Duodenal mucosa (tissue), 2 donors: ENCODE results near the gene SLC7A14.

Source experiments
- H3K27ac ChIP-seq: one replicate; pipeline ENCODE4 v1.7.0; 2013; ENCODE audit warnings: low read depth, low read length
- H3K27me3 ChIP-seq, 2 donors: one replicate each; pipeline ENCODE4 v1.7.0; 2013; ENCODE audit warnings: low read length in 2 of 2, control low read depth in 1 of 2; ENCODE audit not compliant: insufficient read depth in 2 of 2, control insufficient read depth in 1 of 2
- H3K36me3 ChIP-seq, 2 donors: one replicate each; pipeline ENCODE4 v1.7.0; 2013; ENCODE audit warnings: low read length in 2 of 2, control low read depth in 1 of 2; ENCODE audit not compliant: insufficient read depth in 2 of 2, control insufficient read depth in 1 of 2
- H3K4me1 ChIP-seq, 2 donors: one replicate each; pipeline ENCODE4 v1.7.0; 2013; ENCODE audit warnings: low read length in 2 of 2, control low read depth in 1 of 2; ENCODE audit not compliant: insufficient read depth in 2 of 2, control insufficient read depth in 1 of 2
- H3K4me3 ChIP-seq, 2 donors: one replicate each; pipeline ENCODE4 v1.7.0; 2013; ENCODE audit warnings: low read length in 2 of 2, low read depth in 1 of 2
- H3K9ac ChIP-seq, 2 donors: one replicate each; pipeline ENCODE4 v1.7.0; 2013; ENCODE audit warnings: low read length in 2 of 2, low read depth in 1 of 2
- H3K9me3 ChIP-seq, 2 donors: one replicate each; pipeline ENCODE4 v1.7.0; 2013; ENCODE audit warnings: low read length in 2 of 2, control low read depth in 1 of 2; ENCODE audit not compliant: control insufficient read depth in 1 of 2

Gene SLC7A14

DNA sequence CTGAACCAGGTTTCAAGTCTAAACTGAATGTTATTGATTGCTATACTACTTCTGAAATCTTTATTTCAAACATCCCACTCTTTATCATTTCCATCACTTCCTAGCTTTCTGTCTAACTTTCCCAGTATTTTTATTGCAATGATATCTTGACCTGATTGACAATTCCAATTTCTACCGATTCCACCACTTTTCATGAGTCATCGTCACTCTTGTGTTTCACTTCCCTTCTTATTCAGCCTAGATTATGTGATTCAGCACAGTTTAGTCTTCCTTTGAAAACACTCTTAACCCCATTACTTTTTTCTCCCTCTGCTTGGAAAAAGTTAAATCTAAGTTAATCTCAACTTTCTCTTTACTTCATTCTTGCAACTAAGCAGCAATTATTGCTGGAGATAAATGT is 62.6 kb downstream of the SLC7A14 start:
- peaks cover 0 to 6% of the 10 kb centered on the region in 2 donors for H3K27me3 ChIP-seq
- no peaks in the 10 kb centered on the region for H3K36me3 ChIP-seq
- no peak overlapping the region for H3K27ac ChIP-seq
- H3K9me3 ChIP-seq = no peaks in the 10 kb centered on the region
- H3K4me1 ChIP-seq = no peaks in the 10 kb centered on the region
- no peak overlapping the region for H3K4me3 ChIP-seq
- no peak overlapping the region for H3K9ac ChIP-seq

DNA sequence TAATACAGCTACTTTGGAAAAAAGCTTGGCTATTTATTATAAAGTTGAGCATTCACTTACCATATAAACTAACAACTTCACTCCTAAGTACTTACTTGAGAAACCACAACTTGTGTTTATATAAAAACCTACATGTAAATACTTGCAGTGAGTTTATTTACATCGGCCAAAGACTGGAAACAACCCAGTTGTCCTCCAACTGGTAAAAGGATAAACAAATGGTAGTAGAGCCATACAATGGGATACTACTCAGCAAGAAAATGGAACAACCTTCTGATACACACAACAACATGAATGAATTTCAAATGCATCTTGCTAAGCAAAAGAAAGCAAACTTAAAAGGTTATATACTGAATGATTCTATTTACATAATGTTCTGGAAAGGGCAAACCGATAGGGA is 63.7 kb downstream of the SLC7A14 start:
- H3K27me3 ChIP-seq = peaks cover 0 to 14% of the 10 kb centered on the region in 2 donors
- H3K4me1 ChIP-seq = no peaks in the 10 kb centered on the region
- H3K27ac ChIP-seq = no peak overlapping the region
- no peak overlapping the region for H3K9ac ChIP-seq
- no peaks in the 10 kb centered on the region for H3K36me3 ChIP-seq
- no peak overlapping the region for H3K4me3 ChIP-seq
- no peaks in the 10 kb centered on the region for H3K9me3 ChIP-seq

DNA sequence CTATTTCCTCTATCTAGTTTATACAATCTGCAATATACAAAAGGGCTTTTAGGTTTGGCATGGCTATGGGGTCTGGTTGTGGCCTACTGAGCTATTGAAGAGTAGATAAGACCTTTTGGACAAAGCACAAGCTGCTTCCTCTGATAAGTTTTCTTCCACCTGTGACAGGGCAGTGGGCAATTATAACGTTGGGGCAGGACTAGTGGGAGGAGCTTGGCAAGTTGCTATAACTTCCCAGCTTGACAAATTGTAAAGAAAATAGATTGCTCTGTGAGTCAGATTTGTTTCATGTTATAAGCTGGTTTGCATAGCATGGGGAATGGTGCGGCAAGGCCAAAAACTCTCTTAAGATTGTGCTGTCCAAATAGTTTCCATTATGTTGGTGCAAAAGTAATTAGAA is 64.9 kb downstream of the SLC7A14 start:
- Histone ChIP-seq H3K27ac (no peak overlapping the region), H3K9ac (no peak overlapping the region), H3K4me1 (no peaks in the 10 kb centered on the region)

DNA sequence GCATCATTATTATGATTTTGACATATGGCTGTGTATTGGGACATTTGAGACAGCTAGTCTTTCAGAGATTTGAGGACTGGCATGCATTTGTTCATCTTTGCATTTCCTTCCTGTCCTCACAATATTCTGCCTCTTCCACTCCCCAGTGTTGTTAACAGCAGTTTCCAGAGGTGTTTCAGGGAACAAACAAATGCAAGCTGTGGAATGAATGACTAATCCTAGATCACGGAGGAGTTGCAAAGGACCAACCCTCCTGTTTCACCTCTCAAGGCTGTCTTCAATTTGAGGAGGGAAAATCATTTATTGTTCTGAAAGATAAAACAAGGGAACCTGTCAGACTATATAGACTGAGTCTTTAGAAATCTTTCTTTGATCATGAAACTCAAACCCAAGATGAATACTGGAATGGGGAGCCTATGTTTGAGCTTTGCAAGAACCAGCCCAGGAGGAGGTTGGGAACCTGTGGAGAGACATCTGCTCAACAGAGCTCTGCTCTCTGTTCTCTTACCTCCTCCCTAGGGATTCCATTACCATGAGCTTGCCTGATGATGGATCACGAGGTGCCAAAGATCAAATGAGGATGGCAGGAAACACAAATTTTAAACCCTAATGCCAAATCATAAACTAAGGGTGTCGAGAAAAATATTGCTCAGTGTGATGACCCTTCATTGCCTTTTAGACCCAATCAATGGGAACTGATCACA is 68.5 kb downstream of the SLC7A14 start:
- Histone ChIP-seq H3K27me3 (peaks cover 0 to 20% of the 10 kb centered on the region in 2 donors), H3K27ac (no peak overlapping the region)

More for the DNA sequence above, 64.9 kb downstream of the SLC7A14 start:
- H3K9me3 ChIP-seq = no peaks in the 10 kb centered on the region
- peaks cover 0 to 16% of the 10 kb centered on the region in 2 donors for H3K27me3 ChIP-seq
- H3K36me3 ChIP-seq = no peaks in the 10 kb centered on the region
- H3K4me3 ChIP-seq = no peak overlapping the region

DNA sequence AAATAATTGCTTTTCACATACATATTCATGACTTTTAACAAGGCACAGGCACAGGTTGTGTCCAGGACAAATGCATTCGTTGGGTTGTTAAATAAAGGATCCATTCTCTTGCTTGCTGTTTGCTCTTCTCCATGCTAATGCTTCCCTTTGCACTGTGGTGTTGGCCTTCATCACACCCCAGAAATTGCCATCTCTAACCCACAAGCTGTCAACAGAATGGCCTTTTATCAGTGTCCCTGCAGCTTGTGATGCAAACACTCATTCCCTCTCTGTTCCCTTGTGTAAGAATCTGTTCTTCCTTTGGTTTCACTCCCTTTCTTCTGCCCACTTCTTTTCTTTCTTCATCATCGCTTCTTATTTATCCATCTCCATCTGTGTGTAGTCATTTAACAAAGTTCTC is 72.2 kb downstream of the SLC7A14 start:
- no peaks in the 10 kb centered on the region for H3K4me1 ChIP-seq
- H3K27me3 ChIP-seq = peaks cover 0 to 14% of the 10 kb centered on the region in 2 donors
- H3K27ac ChIP-seq = no peak overlapping the region
- H3K36me3 ChIP-seq = no peaks in the 10 kb centered on the region
- H3K9ac ChIP-seq = no peak overlapping the region
- H3K9me3 ChIP-seq = no peaks in the 10 kb centered on the region
- no peak overlapping the region for H3K4me3 ChIP-seq

More for the DNA sequence above, 68.5 kb downstream of the SLC7A14 start:
- H3K4me1 ChIP-seq = no peaks in the 10 kb centered on the region
- no peaks in the 10 kb centered on the region for H3K9me3 ChIP-seq
- H3K36me3 ChIP-seq = no peaks in the 10 kb centered on the region
- no peak overlapping the region for H3K4me3 ChIP-seq
- H3K9ac ChIP-seq = no peak overlapping the region

DNA sequence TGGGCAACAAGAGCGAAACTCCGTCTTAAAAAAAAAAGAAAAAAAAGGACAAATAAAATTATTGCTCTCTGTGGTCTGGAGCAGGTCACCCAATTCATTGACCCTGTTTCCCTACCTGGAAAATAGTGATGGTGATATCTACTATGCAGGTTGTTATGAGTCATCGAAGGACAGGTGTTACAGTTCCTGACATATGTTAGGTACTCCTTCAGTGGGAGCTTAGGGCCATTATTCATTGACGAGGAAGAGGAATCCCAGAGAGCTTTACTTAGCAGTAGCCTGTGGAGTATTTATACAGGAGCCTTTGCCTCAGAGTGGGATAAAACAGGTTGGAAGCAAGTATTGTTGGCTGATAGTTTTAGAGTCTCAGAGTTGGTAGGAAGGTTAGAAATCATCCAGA is 74.5 kb downstream of the SLC7A14 start:
- Histone ChIP-seq H3K4me1 (peaks cover 7 to 15% of the 10 kb centered on the region in 2 donors), H3K9me3 (no peaks in the 10 kb centered on the region), H3K4me3 (no peak overlapping the region), H3K27ac (no peak overlapping the region), H3K9ac (no peak overlapping the region), H3K27me3 (peaks cover 0 to 4% of the 10 kb centered on the region in 2 donors), H3K36me3 (no peaks in the 10 kb centered on the region)

DNA sequence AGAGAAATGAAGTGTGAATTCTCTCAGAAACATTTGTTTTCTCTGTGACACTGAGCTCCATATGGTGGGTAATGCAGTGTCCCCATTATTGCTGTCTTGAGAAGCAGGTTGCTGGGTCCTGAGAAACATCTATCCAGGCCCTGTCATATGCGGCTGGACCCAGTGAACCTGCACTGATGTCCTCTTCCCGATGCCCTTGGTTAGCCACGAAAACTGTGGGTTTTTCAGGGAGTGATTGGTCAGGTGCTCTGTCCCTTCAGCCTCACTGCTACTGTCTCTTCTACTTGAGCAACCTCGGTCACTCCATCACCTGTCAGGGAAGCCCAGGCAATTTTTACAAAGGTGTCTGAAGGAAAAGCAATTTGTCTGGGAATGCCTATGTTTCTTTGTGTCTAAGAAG is 77.0 kb downstream of the SLC7A14 start:
- H3K27ac ChIP-seq = no peak overlapping the region
- no peaks in the 10 kb centered on the region for H3K36me3 ChIP-seq
- no peak overlapping the region for H3K4me3 ChIP-seq
- peaks cover 7 to 15% of the 10 kb centered on the region in 2 donors for H3K4me1 ChIP-seq
- H3K9me3 ChIP-seq = no peaks in the 10 kb centered on the region
- H3K27me3 ChIP-seq = peaks cover 0 to 3% of the 10 kb centered on the region in 2 donors
- H3K9ac ChIP-seq = no peak overlapping the region

DNA sequence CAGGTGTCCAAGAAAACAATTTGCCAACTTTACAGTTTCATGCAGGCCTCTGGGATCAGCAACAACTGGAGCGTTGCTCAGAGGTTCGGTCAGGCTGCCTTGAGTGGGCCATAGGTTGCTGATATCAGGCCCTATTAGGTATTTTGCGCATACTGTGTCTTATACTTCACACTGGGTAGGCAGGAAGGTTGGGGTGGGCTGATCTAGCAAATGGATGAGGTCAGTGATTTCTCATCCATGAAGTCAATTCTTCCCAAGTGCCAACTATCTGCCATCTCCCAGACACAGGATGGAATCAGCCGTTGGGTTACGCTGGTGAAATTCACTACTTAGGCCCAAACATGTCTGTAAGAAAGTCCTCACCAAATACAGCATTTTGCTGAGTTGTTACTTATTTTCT is 77.6 kb downstream of the SLC7A14 start:
- no peak overlapping the region for H3K4me3 ChIP-seq
- H3K4me1 ChIP-seq = peaks cover 7 to 15% of the 10 kb centered on the region in 2 donors
- H3K27ac ChIP-seq = no peak overlapping the region
- no peaks in the 10 kb centered on the region for H3K9me3 ChIP-seq
- H3K27me3 ChIP-seq = no peaks in the 10 kb centered on the region
- no peak overlapping the region for H3K9ac ChIP-seq
- H3K36me3 ChIP-seq = no peaks in the 10 kb centered on the region

DNA sequence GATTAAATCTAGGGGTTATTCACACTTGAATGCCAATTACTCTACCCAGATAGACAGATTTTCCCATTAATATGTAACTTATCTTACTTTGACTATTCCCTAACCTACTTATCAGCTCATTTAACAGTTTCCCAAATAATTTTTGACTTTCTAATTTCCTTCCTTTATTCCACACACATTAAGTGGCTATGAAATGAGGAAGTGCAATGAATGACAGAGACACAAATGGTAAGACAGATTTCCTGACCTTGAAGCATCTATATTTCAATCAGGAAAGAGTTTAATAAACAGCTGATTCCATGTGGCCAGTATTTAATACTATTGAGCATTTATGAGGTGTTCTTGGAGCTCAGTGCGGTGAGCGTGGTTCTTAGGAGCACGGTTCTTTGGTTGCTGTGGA is 78.8 kb downstream of the SLC7A14 start:
- Histone ChIP-seq H3K27me3 (no peaks in the 10 kb centered on the region), H3K9me3 (no peaks in the 10 kb centered on the region), H3K4me1 (peaks cover 7 to 15% of the 10 kb centered on the region in 2 donors), H3K36me3 (no peaks in the 10 kb centered on the region), H3K4me3 (no peak overlapping the region), H3K27ac (no peak overlapping the region), H3K9ac (no peak overlapping the region)

DNA sequence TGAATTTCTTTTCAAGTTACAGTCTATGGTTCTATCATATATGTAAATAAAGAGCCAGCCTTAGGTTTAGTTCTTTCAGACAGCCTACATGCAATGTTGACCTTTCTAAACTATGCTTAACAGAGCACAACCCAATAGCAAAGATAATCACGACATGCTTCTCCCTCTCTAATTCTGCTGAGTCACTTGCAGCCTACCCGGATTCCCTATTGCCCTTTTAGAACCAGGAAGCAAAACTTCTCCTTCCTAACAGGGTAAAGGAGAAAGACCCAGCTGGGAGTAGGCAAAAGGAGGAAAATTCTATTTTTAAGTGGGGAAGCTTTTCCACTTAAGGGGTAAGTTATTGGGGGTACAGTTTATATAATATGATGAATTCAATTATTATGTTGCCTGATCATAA is 79.3 kb downstream of the SLC7A14 start:
- peaks cover 7 to 15% of the 10 kb centered on the region in 2 donors for H3K4me1 ChIP-seq
- no peak overlapping the region for H3K27ac ChIP-seq
- H3K4me3 ChIP-seq = no peak overlapping the region
- no peak overlapping the region for H3K9ac ChIP-seq
- no peaks in the 10 kb centered on the region for H3K27me3 ChIP-seq
- no peaks in the 10 kb centered on the region for H3K36me3 ChIP-seq
- no peaks in the 10 kb centered on the region for H3K9me3 ChIP-seq
